DMS114 treated with DMSO at 0.1 percent for 48 hours (cell line): Measurements from ENCODE around the gene TMEM266.

ENCODE experiments used
- DNase-seq: peaks from one replicate; lab custom pipeline; 2025; ENCODE audit not compliant: unreplicated experiment; lab: John Stamatoyannopoulos, UW

TMEM266 gene

GRCh38 chr15:76127169-76127568 is 67.4 kb downstream of the TMEM266 start:
- no peak for DNase-seq

DNA sequence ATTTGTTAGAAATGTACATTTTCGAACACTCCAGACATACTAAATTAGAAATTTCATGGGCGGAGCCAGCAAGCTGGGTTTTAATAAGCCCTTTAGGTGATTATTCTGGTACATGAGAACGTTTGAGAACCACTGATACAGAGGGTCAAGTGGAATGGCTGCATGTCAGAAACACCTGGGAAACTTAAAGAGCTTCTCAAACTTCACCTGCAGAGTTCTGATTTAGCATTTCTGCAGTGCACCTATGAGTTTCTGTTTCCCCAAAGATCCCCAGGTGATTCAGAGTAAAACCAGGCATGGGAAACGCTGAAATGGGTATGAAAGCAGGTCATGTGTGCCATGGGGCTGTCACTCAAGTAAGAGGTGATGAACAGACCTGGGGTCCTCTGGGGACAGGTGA is 68.1 kb downstream of the TMEM266 start:
- DNase-seq, result no peak

GRCh38 chr15:76134537-76134936 is 74.8 kb downstream of the TMEM266 start:
- no peak for DNase-seq

GRCh38 chr15:76135516-76135915 is 75.7 kb downstream of the TMEM266 start:
- no peak for DNase-seq

DNA sequence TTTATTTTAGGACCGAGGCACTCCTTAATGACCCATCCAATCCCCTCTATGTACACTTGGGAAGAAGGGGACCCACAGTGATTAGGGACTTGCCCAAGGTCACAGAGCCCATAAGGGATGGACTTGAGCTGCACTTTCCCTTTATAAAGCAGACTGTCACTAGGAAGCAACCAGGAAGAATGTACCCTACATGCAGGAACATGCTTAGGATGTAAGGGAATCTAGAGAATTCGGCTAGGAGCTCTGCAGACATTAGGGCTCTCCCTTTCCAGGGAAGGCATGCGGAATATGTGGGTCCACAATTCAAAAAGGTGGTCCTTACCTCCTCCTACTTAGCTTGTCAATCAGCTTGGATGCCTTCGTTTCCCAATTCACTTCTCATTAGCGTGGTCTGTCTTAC is 78.7 kb downstream of the TMEM266 start:
- no peak for DNase-seq

DNA sequence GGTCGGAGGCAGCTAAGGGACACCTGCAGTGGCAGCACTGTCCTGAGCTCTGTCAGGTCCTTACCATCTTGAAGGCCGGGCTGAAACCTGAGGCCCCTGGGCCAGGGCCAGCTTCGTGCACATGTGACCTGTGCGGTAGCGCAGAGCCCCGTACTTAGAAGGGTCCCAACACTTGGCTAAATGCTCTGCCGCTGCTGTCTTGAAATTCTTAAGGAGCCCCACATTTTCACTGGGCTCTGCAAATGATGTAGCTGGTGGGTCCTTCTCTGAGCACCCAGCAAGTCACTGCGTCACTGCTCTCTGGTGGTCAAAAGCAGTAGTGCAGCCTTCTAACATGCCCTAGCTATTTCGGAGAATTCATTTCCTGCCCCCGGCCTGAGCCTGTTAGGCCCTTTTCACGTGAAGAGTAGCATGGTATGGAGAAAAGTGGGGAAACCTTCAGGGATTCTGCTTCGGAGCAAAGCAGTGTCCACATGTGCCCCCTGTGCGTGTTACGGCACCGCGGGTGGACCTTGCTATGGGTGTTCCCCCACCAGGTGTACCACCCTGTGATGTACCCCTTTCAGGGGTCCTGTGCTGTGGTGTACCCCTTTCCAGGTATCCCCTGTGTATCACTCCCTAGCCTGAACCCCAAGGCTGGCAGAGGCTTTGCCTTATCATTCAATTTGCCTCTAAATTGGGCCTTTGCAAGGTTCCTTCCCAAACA is 79.7 kb downstream of the TMEM266 start:
- DNase-seq, result peak; percentile 80

- DNase-seq, result no peak
Observed at GRCh38 chr15:76140074-76140464, 80.3 kb downstream of the TMEM266 start.

DNA sequence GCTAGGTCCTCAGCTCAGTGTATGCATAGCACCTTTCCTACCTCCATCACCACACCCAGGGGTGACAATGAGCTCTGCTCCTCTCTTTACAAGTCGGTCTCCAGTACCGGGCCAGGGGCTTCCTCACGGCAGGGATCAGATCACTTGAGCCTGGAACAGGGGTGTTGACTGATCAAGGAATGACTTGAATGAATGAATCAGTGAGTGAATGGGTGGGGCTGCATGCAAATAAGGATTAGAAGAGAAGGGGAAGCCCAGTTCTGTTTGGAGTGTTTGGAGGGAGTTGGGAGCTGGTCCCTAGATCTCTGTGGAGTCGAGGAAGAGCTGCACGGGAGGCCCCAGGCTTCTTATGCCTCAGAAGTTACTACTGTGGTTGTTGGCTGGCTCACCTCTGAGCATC is 87.0 kb downstream of the TMEM266 start:
- DNase-seq, result no peak

- peak; percentile 11 for DNase-seq
Observed at GRCh38 chr15:76147906-76148570, 88.3 kb downstream of the TMEM266 start.

- DNase-seq, result no peak
Observed at GRCh38 chr15:76149291-76149915, 89.6 kb downstream of the TMEM266 start.

GRCh38 chr15:76150513-76150912 is 90.7 kb downstream of the TMEM266 start:
- no peak for DNase-seq

- peak; percentile 62 for DNase-seq
Observed at GRCh38 chr15:76150971-76151598, 91.3 kb downstream of the TMEM266 start.

DNA sequence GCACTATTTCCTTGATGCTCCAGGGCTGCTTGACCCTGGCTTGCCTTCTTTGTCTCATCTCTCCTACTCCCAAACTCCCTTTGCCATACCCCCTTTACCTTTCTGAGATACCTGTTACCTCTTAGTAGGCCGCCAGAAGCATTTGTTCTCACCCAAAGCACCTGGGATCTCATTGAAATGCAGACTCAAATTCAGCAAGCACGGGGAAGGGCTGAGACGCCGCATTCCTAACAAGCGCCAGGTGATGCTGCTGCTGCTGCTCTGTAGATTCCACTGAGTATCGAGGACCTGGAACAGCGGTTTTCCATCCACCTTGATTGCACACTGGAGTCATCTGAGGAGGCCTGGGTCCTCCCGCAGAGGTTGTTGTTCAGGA is 91.8 kb downstream of the TMEM266 start:
- DNase-seq, result no peak

DNA sequence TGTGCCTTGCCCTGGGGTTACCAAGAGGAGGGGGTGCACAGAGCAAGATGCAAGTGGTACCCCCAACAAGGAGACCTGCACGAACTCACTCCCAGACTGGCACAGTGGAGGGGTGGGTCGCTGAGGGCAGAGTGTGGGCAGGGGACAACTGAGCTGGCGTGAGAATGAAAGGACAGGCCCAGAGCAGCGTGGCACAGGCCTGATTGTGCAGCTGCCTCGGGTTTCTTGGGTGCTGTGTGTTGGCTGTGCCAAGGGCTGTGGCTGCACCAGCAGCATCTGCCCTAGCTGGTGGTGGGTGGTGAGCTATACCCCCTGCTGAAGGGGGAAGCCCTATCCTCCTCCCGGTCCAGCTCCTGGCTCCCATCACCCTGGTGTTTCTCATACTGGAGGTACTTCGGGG is 92.4 kb downstream of the TMEM266 start:
- no peak for DNase-seq

DNA sequence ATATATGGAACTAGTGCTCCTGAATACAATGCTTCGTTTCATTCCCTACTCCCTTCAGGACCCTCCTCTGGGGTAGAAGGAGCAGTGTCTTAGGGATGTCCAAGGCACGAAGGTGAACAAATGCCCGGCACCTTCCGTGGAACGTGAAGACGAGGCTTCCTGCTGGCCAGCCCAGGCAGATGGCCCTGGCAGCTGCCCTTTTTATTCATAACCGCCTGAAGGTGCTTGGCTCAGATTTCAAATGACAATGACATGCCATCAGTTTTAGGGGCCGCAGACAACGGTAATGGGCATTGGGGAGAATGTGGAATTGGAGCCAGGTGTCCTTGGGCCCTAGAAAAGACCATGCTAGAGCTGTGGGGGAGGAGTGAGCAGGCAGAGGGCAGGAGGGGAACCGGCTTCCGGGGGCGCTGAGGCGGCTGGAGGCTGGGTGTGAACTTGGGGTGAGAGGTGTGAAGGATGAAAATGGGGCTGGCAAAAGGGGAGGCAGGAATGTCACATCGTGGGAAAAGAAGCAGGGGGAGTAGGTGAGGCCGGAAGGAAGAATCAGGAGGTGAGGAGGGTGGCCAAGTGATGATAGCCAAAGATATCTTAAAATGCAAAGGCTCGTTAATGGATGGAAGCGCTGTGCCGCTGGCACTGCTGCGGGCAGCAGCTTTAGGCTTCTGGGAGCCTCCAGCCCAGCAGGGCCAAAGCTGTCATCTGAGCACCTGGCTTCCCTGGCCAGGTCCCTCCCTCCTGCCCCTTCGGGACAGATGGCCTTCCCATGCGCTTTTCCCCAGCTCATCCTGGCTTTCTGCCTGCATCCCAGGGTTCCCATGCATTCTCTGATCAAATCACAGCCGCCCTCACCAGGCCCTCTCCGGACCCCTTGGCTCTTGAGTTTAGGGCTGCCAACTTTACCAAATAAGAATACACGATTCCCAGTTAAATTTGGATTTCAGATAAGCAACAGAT is 93.7 kb downstream of the TMEM266 start:
- no peak for DNase-seq

- no peak for DNase-seq
Observed at GRCh38 chr15:76155731-76156130, 95.9 kb downstream of the TMEM266 start.

- no peak for DNase-seq
Observed at GRCh38 chr15:76158226-76158625, 98.4 kb downstream of the TMEM266 start.

- no peak for DNase-seq
Observed at GRCh38 chr15:76158815-76159214, 99.0 kb downstream of the TMEM266 start.

GRCh38 chr15:76159282-76159681 is 99.5 kb downstream of the TMEM266 start:
- no peak for DNase-seq

- DNase-seq, result no peak
Observed at GRCh38 chr15:76160426-76161152, 100.8 kb downstream of the TMEM266 start.
